LHCN-M2 (cell line): Measurements from ENCODE around the gene RDH16. TPM values are rescaled to one million over a fixed set of nuclear protein-coding genes. Genes with fewer than 3 reads are reported as not detected.
A peak's percentile ranks its signal among the peaks of the same experiment; 100 is the strongest.

Experiments used
- DNase-seq: peaks from one replicate; pipeline ENCODE4 v3.0.0-alpha.2; 2012; ENCODE audit warnings: low read depth
- polyA plus RNA-seq: library from polyadenylated mRNA; unstranded; fragments of >200 nt; gene quantifications from one replicate; pipeline ENCODE4 v1.2.1, GENCODE V29; 2012; ENCODE audit warnings: missing spikeins
- total RNA-seq: library from RNA; depleted of rRNA; stranded (reverse); fragments of >200 nt; gene quantifications from 2 replicates; pipeline ENCODE4 v1.2.3, GENCODE V29; 2014; rRNA removed

The RDH16 gene
- total RNA-seq: not detected in 2 replicates
- polyA plus RNA-seq: 0.02 TPM

GRCh38 chr12:56957229-56958052 lies at the start of gene RDH16:
Gene RDH16 (minus strand): TSS chr12:56957608. CDS start chr12:56957462, 146 bp downstream.
- DNase-seq: no peak

- DNase-seq: no peak
These were observed 49.5 kb upstream of the RDH16 start for GRCh38 chr12:57006809-57007475.

GRCh38 chr12:57005980-57006808 lies 48.8 kb upstream of the RDH16 start, which contains the start of gene ZBTB39:
Gene ZBTB39 (minus strand): TSS chr12:57006546. CDS start chr12:57004917, 1,629 bp downstream.
- DNase-seq: peak; percentile 49

GRCh38 chr12:57004651-57005050 lies 47.2 kb upstream of the RDH16 start:
- no peak for DNase-seq

GRCh38 chr12:57003395-57003794 lies 46.0 kb upstream of the RDH16 start:
- no peak for DNase-seq

- peak; percentile 53 for DNase-seq
These were observed 44.1 kb upstream of the RDH16 start for GRCh38 chr12:57001448-57001906.

GRCh38 chr12:57000393-57000792 lies 43.0 kb upstream of the RDH16 start:
- no peak for DNase-seq

- peak; percentile 47 for DNase-seq
These were observed 42.0 kb upstream of the RDH16 start for GRCh38 chr12:56999456-56999855.

GRCh38 chr12:56998981-56999380 lies 41.6 kb upstream of the RDH16 start:
- DNase-seq: no peak

- DNase-seq: no peak
These were observed 40.9 kb upstream of the RDH16 start for GRCh38 chr12:56998316-56998715.

GRCh38 chr12:56996793-56997545 lies 39.6 kb upstream of the RDH16 start:
- DNase-seq: no peak

GRCh38 chr12:56995930-56996496 lies 38.6 kb upstream of the RDH16 start:
- no peak for DNase-seq

GRCh38 chr12:56995201-56995929 lies 38.0 kb upstream of the RDH16 start:
- no peak for DNase-seq

- no peak for DNase-seq
These were observed 36.9 kb upstream of the RDH16 start for GRCh38 chr12:56994231-56994746.

GRCh38 chr12:56993346-56993745 lies 35.9 kb upstream of the RDH16 start:
- no peak for DNase-seq

GRCh38 chr12:56991319-56992246 lies 34.2 kb upstream of the RDH16 start:
- DNase-seq: no peak

- DNase-seq: no peak
These were observed 33.4 kb upstream of the RDH16 start for GRCh38 chr12:56990648-56991318.
